Measurements from ENCODE around the gene MED17.

DNA sequence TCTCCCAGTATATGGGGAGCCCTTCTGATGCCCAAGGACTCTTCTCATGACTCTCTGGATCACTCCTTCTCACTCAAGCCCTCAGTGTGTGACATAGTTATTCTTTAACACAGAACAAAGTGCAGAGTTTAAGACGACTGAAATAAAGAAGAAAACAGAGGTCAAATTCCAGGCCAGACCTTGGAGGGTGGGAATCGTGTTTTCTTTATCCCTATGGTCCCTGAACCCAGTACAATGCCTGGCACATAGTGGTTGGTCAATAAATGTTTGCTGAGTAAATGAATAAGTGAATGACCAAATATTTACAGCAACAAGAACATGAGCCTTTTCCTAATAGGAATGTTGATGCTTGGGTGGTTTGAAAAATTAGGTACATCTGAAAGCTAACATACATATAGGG is 37.5 kb downstream of the MED17 start:
- TF ChIP-seq, protein P1, sequence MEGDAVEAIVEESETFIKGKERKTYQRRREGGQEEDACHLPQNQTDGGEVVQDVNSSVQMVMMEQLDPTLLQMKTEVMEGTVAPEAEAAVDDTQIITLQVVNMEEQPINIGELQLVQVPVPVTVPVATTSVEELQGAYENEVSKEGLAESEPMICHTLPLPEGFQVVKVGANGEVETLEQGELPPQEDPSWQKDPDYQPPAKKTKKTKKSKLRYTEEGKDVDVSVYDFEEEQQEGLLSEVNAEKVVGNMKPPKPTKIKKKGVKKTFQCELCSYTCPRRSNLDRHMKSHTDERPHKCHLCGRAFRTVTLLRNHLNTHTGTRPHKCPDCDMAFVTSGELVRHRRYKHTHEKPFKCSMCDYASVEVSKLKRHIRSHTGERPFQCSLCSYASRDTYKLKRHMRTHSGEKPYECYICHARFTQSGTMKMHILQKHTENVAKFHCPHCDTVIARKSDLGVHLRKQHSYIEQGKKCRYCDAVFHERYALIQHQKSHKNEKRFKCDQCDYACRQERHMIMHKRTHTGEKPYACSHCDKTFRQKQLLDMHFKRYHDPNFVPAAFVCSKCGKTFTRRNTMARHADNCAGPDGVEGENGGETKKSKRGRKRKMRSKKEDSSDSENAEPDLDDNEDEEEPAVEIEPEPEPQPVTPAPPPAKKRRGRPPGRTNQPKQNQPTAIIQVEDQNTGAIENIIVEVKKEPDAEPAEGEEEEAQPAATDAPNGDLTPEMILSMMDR (IDR thresholded peaks at IDR 0.05), result no peak
- no peak for TF ChIP-seq EP300 (IDR thresholded peaks at IDR 0.05)
